Mesenchymal stem cell (in vitro differentiated cells and primary cell): Measurements from ENCODE around the gene ITIH4. TPM values are rescaled to one million over a fixed set of nuclear protein-coding genes. Genes with fewer than 3 reads are reported as not detected.

ENCODE experiments used
- small RNA-seq: library from polyadenylated mRNA; stranded (forward); fragments of <200 nt; extraction: miRNeasy Mini kit (QIAGEN cat#:217004); gene quantifications from one replicate; pipeline ENCODE3, GENCODE V24; 2013; ENCODE audit warnings: low read depth

ITIH4 gene

Small RNAs within 50 kb of the gene (small RNA-seq; reads per million reads assigned to genes)
- gene MIR8064 (not detected), gene MUSTN1 (not detected)
